HG03520 (cell line): ENCODE measurements around the gene TSPAN9.

Source experiments
- ATAC-seq: cut with Tn5 transposase; IDR thresholded peaks from one replicate; pipeline ENCODE4 v1.9.1; 2021; ENCODE audit warnings: mild to moderate bottlenecking, moderate library complexity; ENCODE audit not compliant: unreplicated experiment

The TSPAN9 gene

DNA sequence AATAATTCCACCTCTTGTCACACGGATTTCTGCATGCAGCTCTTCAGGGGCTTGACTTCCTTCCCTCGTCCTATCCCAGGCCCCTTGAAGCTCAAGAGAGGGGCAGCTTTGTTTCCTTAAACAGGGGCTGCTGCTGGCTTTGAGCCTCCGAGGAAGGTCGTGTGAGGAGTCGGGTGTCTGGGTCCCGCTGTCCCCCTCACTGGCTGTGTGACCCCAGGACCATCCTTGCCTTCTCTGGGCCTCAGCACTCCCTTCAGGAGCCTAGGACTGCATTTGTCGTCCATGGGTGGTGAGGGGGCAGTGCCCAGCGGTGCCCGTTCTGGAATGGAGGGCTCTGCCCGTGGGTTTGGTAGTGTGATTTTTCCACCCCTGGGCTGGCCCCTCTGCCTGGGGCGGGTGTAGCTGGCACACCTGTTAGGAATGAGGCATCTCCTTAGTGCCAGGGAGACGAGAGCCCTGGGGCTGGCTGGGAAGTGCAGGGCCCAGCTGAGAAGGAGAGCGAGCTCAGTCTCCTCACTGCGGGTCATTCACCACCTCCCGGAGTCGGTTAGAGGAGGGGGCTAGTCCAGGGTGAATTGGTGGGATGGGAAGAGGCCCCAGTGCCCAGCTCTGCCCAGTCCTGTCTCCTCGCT lies 60.8 kb downstream of the TSPAN9 start:
- ATAC-seq, result no peak

DNA sequence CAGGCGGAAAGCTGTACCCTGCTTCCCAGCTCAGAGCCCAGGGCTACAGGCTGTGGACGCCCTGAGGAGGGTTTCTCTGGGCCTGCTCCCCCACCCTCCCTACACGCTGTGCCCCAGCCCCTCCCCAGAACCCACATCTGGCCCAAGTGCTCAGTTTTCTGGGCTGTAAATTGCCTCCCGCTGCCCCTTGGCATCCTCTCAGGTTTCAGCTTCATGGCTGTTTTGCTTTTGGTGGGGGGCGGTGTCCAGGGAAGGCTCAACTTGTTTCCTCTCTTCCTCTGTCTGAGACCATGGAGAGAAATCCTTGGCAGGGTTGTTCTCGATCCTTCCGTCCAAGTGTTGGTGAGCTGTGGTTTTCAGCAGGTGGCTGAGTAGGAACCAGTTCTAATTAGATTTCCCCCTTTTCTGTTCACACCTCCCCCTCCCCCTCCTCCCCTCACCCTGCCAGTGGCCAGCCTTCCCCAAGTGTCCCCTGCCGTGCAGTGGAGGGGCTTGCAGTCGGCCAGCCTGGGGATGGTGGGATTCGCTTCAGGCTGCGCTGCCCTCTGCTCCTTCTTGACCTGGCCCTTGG lies 61.8 kb downstream of the TSPAN9 start:
- no peak for ATAC-seq

DNA sequence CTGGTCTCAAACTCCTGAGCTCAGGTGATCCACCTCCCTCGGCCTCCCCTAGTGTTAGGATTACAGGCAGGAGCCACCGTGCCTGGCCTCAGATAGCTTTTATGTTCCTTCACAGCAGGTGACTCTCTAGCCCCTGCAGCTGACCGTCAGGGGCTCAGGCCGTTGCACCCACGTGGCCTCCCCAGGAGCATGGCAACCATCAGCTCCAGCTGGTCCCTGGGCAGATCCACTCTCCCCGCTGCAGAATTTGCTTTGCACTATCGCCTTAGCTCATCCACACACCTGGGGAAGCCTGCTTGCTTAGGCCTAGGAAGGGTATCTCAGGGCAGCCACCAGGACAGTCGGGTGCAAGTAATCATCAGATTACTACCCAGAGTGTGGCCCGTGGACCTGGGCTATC lies 62.6 kb downstream of the TSPAN9 start:
- ATAC-seq, result no peak

- ATAC-seq, result no peak
Measured at GRCh38 chr12:3140284-3140683, 63.1 kb downstream of the TSPAN9 start.

- ATAC-seq, result no peak
Measured at GRCh38 chr12:3141339-3142321, 64.5 kb downstream of the TSPAN9 start.

- no peak for ATAC-seq
Measured at GRCh38 chr12:3142386-3142785, 65.2 kb downstream of the TSPAN9 start.

DNA sequence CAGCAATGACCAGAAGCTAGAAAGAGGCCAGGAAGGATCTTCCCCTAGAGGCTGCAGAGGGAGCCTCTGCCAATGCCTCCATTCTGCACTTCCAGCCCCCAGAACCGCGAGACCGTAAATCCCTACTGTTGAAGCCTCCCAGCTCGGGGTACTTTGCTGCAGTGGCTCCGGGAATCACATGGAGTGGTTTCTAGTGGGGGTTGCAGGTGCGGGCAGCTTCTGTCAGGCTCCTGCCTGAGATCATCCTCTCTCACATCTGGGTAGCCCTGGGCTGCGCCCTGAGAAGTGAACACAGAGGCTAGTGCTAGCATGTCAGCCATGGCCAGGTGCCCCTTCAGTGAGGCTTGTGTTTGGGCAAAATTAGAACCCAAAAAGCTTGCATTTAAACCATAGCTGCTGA lies 67.3 kb downstream of the TSPAN9 start:
- no peak for ATAC-seq

DNA sequence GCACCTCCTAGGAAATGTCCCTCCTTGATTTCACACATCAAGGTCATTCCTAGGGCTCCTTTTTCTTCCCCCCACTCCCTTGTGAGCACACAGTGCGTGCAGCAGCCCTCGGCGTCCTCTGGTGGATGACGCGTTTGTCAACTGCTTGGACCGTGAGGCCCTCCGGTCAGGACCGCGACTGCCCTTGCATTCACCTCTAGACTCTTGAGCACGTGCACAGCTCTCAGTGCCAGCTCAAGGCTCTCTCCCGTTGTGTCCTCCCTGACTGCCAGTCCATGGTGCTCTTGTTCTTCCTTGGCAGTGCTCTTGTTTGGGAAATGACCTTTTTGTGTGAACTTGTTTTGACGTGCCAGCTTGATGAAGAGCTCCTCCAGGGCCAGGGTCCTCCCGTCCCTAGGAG lies 67.9 kb downstream of the TSPAN9 start:
- ATAC-seq, result no peak

DNA sequence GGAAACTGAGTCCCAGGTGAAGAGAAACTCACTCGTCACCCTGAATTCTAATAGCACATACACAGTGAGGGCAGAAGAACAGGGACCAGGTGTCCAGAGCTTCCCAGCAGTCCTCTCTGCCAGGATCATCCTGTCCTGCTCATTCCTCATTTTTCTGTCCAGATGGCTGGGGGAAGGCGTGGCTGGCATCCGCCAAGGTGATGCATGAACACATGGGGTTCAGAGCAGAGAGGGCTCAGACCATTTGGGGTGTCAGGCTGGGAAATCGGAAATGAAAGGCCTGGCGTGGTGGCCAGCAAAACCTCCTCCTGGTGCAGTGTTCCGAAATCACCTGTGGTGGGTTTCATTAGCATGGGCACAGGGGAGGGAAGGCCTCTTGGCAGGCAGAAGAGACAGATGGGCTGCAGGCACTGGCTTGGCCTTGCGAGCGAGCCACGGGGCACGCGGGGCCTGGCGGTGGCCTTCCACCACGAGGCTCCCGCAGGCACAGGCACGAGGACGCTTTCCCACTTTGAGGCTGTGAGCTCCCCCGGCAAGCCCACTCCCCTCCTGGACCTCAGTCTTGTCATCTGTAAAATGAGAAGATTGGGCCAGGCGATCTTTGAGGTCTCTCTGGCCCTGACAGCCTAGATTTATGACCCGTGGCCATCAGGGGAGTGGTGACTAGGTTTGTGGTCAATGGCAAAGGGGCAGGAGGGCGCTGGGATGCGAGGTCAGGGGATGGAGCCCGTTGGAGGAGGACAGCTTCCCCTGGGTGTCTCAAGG lies 68.5 kb downstream of the TSPAN9 start:
- no peak for ATAC-seq

- ATAC-seq, result no peak
Measured at GRCh38 chr12:3147260-3147659, 70.1 kb downstream of the TSPAN9 start.

DNA sequence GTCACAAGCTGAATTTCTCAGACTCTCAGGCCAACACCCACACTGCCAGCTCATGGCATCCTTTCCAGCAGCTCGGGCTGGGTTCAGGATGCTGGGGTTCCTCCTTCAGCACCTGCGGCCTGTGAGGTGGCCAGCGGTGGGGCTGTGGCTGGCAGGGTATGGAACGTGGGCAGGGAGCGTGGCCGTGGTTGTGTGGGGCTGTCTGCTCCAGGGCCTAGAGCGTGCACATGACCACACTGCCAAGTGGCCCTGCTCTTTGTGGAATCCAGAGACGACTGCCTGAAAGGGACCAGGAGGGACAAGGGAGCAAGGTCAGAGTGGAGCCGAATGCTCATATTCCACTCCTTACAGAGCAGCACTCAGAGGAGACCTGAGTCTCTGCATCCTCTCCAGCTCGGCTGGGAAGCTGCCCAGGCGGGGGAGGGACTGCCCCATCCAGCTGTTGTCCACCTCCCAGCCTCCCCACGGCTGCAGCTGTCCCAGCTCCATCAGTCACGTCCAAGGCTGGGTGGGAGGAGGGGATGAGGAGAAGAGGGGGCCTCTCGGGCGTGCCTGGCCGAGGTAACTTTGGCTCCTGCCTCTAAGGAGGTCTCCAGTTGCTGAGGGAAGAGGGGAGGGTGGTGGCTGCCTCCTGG lies 71.3 kb downstream of the TSPAN9 start:
- no peak for ATAC-seq

DNA sequence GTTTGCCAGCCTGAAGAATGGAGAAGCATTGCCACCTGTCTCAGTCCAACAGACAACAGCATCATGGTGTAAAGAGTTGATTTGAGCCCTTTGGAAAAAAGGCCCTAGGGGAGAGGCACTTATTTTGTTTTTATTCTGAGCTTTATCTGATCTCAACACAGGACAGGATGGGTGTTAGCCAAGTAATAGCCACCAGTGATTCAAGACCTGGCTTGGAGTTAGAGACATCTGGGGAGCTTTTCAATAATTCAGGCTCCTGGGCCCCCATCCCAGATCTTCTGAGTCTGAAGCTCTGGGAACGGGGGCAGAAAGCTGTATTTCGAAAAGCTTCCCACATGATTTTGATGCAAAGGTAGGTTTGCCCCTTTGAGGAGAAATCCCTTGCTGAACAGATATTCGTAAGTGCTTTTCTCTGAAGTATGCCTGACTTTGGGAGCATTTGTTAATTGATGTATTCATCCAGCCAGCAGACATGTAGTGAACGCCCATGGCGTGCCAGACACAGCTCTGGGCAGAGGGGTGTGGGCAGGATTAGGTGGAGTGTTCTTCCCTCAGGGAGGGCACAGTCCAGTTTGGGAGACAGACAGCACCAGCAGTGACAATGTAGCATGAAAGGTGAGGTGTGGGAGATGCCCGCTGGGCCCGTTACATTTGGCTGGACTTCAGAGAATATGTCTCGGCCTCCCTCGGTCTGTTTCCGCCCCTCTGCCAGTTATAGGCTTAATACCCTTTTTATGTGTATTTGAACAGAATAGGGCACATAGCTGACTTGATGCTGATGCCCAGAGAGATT lies 72.5 kb downstream of the TSPAN9 start:
- ATAC-seq, result no peak

GRCh38 chr12:3150308-3150670 lies 73.1 kb downstream of the TSPAN9 start:
- ATAC-seq, result no peak

DNA sequence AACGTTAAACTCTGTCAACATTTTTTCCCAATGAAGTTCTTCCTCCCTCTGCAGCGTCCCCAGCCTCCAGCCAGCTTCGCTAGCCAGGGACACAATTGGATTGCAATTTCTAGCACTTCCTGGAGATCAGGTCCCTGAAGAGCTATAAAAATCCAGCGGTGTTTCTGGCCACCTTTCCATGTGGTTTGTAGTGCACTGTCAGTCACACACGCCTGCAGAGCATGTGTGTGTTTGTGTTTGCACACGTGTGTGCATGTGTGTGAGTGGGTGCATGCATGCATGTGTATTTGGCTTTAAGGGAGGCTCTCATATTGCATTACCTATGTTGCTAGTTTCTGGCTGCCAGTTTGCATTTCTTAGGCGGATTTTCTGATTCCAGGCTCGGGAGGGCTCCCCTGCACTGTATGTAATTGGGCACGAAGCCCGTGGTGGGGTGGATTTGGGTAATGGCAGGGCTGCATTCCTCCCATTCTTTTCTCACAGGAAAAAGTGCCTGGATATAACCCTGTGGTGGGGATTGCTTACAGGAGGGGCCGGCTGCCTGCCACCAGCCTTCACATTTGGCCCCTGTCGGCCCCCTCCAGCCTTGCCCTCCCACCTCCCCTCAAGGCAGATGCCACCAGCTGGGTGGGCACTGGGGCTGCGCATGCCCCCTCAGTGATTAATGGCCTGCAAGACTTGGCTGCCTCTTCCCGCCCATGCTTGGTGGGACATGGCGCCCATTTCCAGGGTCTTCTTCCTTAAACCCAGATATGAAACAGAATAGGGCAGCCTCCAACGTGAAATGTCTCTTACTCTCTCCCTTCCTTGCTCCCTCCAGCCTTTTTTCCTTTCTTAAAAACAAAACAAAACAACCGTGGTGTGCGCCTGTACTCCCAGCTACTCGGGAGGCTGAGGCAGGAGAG lies 74.0 kb downstream of the TSPAN9 start:
- ATAC-seq, result no peak

DNA sequence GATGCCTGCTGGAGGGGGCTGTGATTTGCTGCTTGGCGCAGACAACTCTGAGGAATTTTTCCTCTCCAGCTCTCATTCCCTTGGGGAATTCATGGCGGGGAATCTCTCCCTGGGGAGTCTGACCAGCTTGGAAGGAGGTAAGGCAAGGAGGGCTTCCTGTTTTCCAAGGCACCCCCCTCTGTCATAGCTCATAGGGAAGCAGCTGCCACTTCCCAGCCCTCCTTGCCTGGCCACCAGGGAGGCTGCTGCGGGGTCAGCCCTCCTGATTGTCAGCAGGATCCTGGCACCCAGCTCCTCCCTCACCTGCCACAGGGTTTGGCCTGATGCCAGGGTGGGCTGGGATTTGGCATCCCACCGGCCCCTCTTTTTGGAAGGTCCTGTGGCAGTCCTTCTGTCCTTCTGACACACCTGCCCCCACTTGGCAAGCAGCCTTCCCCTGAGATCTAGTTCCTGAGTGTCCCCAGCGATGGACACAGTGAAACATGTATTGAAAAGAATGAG lies 74.9 kb downstream of the TSPAN9 start:
- ATAC-seq, result no peak

GRCh38 chr12:3152892-3153291 lies 75.7 kb downstream of the TSPAN9 start:
- ATAC-seq, result no peak

GRCh38 chr12:3154006-3154405 lies 76.8 kb downstream of the TSPAN9 start:
- no peak for ATAC-seq

- ATAC-seq, result no peak
Measured at GRCh38 chr12:3155702-3156370, 78.7 kb downstream of the TSPAN9 start.
